Lung (tissue), 12 donors: ENCODE results near the gene CLDND1. TPM values are rescaled to one million over a fixed set of nuclear protein-coding genes. Genes with fewer than 3 reads are reported as not detected.

Experiments used
- ATAC-seq: fragments of 200-7000 bp; cut with Tn5 transposase; one replicate; pipeline ENCODE4 v1.9.1; 2020; ENCODE audit warnings: moderate number of reproducible peaks; ENCODE audit not compliant: insufficient read depth, low FRiP score
- DNase-seq, 3 donors: peaks; one replicate each; pipeline ENCODE4 v3.0.0-alpha.2; 2013 to 2017
- H3K27ac ChIP-seq, 2 donors: one replicate each; pipeline ENCODE4 v1.5.1; 2013; ENCODE audit warnings: mild to moderate bottlenecking in 2 of 2, moderate library complexity in 2 of 2, control low read depth in 1 of 2, inconsistent platforms in 1 of 2, low read depth in 1 of 2, low read length in 1 of 2
- H3K27me3 ChIP-seq, 3 donors: one replicate each; pipeline ENCODE4 v1.5.1; 2013; ENCODE audit warnings: low read length in 2 of 3; ENCODE audit not compliant: control insufficient read depth in 3 of 3, insufficient read depth in 3 of 3
- H3K36me3 ChIP-seq, 4 donors: one replicate each; pipeline ENCODE4 v1.5.1; 2013; ENCODE audit warnings: low read length in 4 of 4, mild to moderate bottlenecking in 1 of 4, moderate library complexity in 1 of 4; ENCODE audit not compliant: control insufficient read depth in 4 of 4, insufficient read depth in 4 of 4
- H3K4me1 ChIP-seq, 5 donors: one replicate each; pipeline ENCODE4 v1.5.1; 2013; ENCODE audit warnings: low read length in 5 of 5, mild to moderate bottlenecking in 2 of 5, moderate library complexity in 1 of 5; ENCODE audit not compliant: control insufficient read depth in 5 of 5, insufficient read depth in 5 of 5
- H3K4me3 ChIP-seq: one replicate; pipeline ENCODE4 v1.5.1; 2013; ENCODE audit warnings: mild to moderate bottlenecking, control low read depth, moderate library complexity
- H3K9ac ChIP-seq, 2 donors: one replicate each; pipeline ENCODE4 v1.5.1; 2013; ENCODE audit warnings: low read length in 2 of 2, control low read depth in 1 of 2; ENCODE audit not compliant: insufficient read depth in 1 of 2
- H3K9me3 ChIP-seq, 4 donors: one replicate each; pipeline ENCODE4 v1.5.1; 2013; ENCODE audit warnings: low read length in 3 of 4, mild to moderate bottlenecking in 1 of 4, moderate library complexity in 1 of 4; ENCODE audit not compliant: control insufficient read depth in 4 of 4, insufficient read depth in 3 of 4
- WGBS, 2 donors: extraction: QIAGEN DNeasy Blood & Tissue Kit; methylation state at CpG; one replicate each; pipeline ENCODE4 v1.1.7; 2013; 5-methylcytosine and 5-hydroxymethylcytosine counted together
- polyA plus RNA-seq, 2 donors: library from polyadenylated mRNA; stranded (reverse); fragments of 200-250 nt; gene quantifications; one replicate each; pipeline ENCODE4 v1.2.1, GENCODE V29; 2013
- total RNA-seq, 2 donors: library from RNA; depleted of rRNA in 1 of 2; stranded (reverse); fragments of >200 nt in 1 of 2; gene quantifications; one replicate each; pipeline ENCODE4 v1.2.1, GENCODE V29; 2014 to 2021
- TF ChIP-seq, protein P1 (sequence below): IDR thresholded peaks from 2 replicates; pipeline ENCODE4 v1.5.1; 2012; ENCODE audit warnings: mild to moderate bottlenecking; ENCODE audit errors: control extremely low read depth, extremely low read depth
- donor health status: control.
- donor health status: control.
- donor health status: Bipolar disorder and iron deficiency.
- donor health status: healthy.
- donor health status: DM: yes; HTN: yes; CAD: no.

CLDND1 gene
- total and polyA plus RNA-seq, 4 donors, result 52.6 to 135 (median 70.4) TPM

GRCh38 chr3:98540346-98540745, 17.6 kb upstream of the CLDND1 start:
- H3K9ac ChIP-seq, result no peak overlapping the region
- H3K27ac ChIP-seq, result no peak overlapping the region
- TF ChIP-seq, protein P1, sequence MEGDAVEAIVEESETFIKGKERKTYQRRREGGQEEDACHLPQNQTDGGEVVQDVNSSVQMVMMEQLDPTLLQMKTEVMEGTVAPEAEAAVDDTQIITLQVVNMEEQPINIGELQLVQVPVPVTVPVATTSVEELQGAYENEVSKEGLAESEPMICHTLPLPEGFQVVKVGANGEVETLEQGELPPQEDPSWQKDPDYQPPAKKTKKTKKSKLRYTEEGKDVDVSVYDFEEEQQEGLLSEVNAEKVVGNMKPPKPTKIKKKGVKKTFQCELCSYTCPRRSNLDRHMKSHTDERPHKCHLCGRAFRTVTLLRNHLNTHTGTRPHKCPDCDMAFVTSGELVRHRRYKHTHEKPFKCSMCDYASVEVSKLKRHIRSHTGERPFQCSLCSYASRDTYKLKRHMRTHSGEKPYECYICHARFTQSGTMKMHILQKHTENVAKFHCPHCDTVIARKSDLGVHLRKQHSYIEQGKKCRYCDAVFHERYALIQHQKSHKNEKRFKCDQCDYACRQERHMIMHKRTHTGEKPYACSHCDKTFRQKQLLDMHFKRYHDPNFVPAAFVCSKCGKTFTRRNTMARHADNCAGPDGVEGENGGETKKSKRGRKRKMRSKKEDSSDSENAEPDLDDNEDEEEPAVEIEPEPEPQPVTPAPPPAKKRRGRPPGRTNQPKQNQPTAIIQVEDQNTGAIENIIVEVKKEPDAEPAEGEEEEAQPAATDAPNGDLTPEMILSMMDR, result no peak
- ATAC-seq (no peak), DNase-seq (no peak)
- no peaks in the 10 kb centered on the region for H3K9me3 ChIP-seq
- WGBS, 2 donors, result 76 to 83% methylated on average over 3 of the region's 3 CpGs
- H3K4me3 ChIP-seq, result no peak overlapping the region
- H3K4me1 ChIP-seq, result no peaks in the 10 kb centered on the region
- H3K27me3 ChIP-seq, result no peaks in the 10 kb centered on the region
- H3K36me3 ChIP-seq, result no peaks in the 10 kb centered on the region

DNA sequence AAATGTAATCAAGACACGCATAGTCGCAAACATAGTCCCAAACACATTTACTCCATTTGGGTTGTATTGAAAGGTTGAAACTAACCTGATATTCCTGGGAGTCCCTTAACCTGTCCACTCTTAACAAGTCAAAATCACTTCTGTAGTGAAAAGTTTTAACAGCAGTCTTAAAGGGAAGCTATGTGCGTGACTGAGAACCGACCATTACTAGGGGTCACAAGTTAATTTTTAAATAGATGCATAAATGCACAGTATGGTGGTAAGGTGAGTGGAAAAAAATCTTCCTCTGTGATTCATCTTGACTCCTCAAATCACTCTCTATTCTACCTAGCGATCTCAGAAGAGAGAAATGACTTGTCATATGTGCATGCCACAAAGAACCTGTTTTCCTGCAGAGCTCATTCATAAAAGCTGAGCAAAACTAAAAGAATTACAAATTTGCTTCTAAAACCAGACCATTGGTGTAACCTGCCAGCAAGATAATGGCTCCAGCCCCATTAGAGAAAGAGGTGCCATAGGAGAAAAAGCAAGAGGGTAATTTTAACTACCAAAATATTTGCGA, 13.8 kb upstream of the CLDND1 start:
- ATAC-seq (no peak), DNase-seq (no peak)
- no peak overlapping the region for H3K27ac ChIP-seq
- H3K9ac ChIP-seq, result no peak overlapping the region
- H3K9me3 ChIP-seq, result no peaks in the 10 kb centered on the region
- TF ChIP-seq, protein P1, result no peak
- no peaks in the 10 kb centered on the region for H3K27me3 ChIP-seq
- 87 to 94% methylated on average over 6 of the region's 6 CpGs for WGBS, 2 donors
- H3K4me1 ChIP-seq, result no peaks in the 10 kb centered on the region
- H3K4me3 ChIP-seq, result no peak overlapping the region
- no peaks in the 10 kb centered on the region for H3K36me3 ChIP-seq

DNA sequence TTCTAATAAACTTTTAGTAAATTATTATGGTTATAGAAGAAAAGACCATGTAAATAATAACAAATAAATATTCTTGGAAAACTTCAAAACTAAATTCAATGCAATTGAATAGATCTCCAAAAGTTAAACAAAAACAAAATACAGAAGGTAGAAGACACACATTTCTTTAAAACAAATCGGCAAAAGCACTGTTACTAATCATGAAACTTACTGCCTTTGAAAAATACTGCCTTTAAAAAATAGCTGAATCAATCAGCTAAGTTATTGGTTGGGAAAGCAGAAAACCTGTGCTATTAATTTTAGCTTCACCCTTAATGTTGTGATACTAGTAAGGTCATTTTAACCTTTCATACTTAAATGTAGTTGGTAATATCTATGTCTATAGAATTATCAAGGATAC, 12.0 kb upstream of the CLDND1 start:
- WGBS, 2 donors, result 88 to 91% methylated on average over 1 of the region's 1 CpG
- ATAC-seq (no peak), DNase-seq (no peak)
- Histone ChIP-seq H3K9ac (no peak overlapping the region), H3K4me3 (no peak overlapping the region), H3K36me3 (no peaks in the 10 kb centered on the region), H3K27me3 (no peaks in the 10 kb centered on the region), H3K27ac (no peak overlapping the region), H3K9me3 (no peaks in the 10 kb centered on the region), H3K4me1 (no peaks in the 10 kb centered on the region)
- TF ChIP-seq, protein P1, result no peak

DNA sequence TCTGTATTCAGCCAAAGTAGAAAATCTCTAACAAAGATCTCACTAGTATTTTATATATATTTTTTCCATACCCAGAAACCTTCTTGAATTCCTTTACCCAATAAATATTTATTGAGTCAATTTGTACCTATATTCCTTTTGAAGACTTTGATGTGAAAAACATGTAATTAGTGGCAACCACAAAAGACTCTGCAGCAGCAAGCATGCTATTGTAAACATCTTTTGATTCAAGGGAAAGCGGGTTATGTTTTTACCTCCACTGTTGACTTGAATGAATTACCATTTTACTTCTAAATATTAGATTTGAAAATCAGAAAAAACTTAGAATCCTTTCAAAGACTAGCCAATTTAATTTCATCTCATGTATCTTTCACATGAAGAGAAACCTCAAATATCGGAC, 11.5 kb upstream of the CLDND1 start:
- Histone ChIP-seq H3K27me3 (no peaks in the 10 kb centered on the region), H3K9me3 (no peaks in the 10 kb centered on the region), H3K36me3 (no peaks in the 10 kb centered on the region), H3K27ac (no peak overlapping the region), H3K4me3 (no peak overlapping the region), H3K9ac (no peak overlapping the region), H3K4me1 (no peaks in the 10 kb centered on the region)
- no peak for ATAC-seq
- no peak for DNase-seq
- TF ChIP-seq, protein P1, result no peak
- 93 to 99% methylated on average over 2 of the region's 2 CpGs for WGBS, 2 donors
